Neural progenitor cell (in vitro differentiated cells): Measurements from ENCODE around the gene MDM2.

Experiments
- CTCF ChIP-seq: fragments of 200-600 bp; sonication (generic); IDR thresholded peaks from 2 replicates; pipeline ENCODE4 v1.5.1; 2017; ENCODE audit warnings: antibody characterized with exemption, mild to moderate bottlenecking
- EZH2 ChIP-seq: fragments of 200-600 bp; sonication (generic); IDR thresholded peaks from 2 replicates; pipeline ENCODE4 v1.6.1; 2017; ENCODE audit warnings: antibody characterized with exemption, mild to moderate bottlenecking, moderate library complexity
- EZH2phosphoT487 ChIP-seq: fragments of 200-600 bp; sonication (generic); IDR thresholded peaks from 2 replicates; pipeline ENCODE4 v1.6.1; 2017; ENCODE audit warnings: antibody characterized with exemption

GRCh38 chr12:68785823-68786222 lies 22.2 kb upstream of the MDM2 start:
- TF ChIP-seq CTCF, result no peak
- no peak for TF ChIP-seq EZH2
- TF ChIP-seq EZH2phosphoT487, result no peak
